Heart left ventricle (tissue), 13 donors: ENCODE measurements around the gene RUNDC3A.

ENCODE experiments used
- POLR2A ChIP-seq, 2 donors: fragments of 450-650 bp; IDR thresholded peaks; one replicate each; pipeline ENCODE4 v1.6.1; 2017; ENCODE audit warnings: antibody characterized with exemption in 2 of 2, mild to moderate bottlenecking in 2 of 2, moderate library complexity in 2 of 2
- TF ChIP-seq, protein P1 (sequence below), 12 donors: fragments of 200-600 bp; sonication (generic) in 4 of 12; IDR thresholded peaks; one replicate each; pipeline versions ENCODE4 v1.5.0 to v1.8.0; 2018 to 2022; ENCODE audit warnings: antibody characterized with exemption in 12 of 12, mild to moderate bottlenecking in 5 of 12
- donor health status: ischemic (EF 13 %, LVEDD 7.1; RV severe dilation, severe dysfunction).
- donor health status: DM: no; HTN: yes; CAD: no.
- donor health status: DM: no; HTN: no; CAD: no.
- donor health status: ischemic (EF 25% LVEDD 6.9; RV normal size, moderate dysfunction).
- donor health status: ischemic (EF 25% LVEDD 5.7; RV mildly dilated, moderate dysfunction).
- donor health status: ischemic (EF 35%, LVEDD 5.7; RV mildly dilated, moderate dysfunction).
- donor health status: nonischemic (EF 11% LVEDD 7.7; RV severe dilation, severe dysfunction).
- donor health status: DM: yes; HTN: yes; CAD: no.
- donor health status: PGD.
- donor health status: ischemic (EF 29% LVEDD 5.4; RV normal size, mild dysfunction).
- donor health status: nonischemic (EF 23%, LVEDD 6.1; RV moderate dilation, normal function).

DNA sequence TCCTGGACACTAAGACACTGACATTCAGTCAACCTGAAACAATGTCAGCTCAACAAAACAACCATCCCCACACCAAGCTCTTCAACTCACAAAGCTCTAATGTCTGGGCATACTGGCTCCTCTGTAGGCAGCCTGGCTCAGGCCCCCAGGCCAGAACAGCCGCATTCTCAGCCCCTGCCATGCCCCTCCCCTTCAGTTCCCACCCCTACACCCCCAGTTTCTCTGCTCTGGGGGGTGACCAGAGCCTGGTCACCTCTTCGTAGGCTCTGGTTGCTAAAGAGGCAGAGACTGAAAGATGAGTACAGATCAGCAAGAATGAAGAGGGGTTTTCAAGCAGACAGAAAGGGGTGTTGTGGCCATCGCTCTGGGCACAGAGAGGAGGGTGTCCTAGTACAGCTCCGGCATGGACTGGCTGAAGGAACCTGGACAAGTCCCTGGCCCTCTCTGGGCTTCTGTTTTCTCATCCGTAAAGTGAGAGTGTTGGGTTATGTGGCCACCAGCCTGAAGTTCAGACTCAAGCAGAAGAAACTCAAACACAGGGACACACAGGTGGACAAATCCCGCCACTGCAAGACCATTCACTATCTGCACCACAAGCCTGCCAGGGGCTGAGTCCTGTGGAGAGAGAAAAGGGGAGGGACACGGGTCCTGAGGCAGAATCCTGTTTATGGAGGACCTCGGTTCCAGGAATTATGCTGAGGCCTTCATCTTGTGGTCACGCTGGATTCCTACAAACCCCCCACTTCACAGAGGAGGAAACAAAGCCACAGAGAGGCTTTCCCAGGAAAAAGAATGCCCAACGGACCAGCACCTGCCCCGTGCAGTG, 39.5 kb upstream of the RUNDC3A start:
- TF ChIP-seq, protein P1, sequence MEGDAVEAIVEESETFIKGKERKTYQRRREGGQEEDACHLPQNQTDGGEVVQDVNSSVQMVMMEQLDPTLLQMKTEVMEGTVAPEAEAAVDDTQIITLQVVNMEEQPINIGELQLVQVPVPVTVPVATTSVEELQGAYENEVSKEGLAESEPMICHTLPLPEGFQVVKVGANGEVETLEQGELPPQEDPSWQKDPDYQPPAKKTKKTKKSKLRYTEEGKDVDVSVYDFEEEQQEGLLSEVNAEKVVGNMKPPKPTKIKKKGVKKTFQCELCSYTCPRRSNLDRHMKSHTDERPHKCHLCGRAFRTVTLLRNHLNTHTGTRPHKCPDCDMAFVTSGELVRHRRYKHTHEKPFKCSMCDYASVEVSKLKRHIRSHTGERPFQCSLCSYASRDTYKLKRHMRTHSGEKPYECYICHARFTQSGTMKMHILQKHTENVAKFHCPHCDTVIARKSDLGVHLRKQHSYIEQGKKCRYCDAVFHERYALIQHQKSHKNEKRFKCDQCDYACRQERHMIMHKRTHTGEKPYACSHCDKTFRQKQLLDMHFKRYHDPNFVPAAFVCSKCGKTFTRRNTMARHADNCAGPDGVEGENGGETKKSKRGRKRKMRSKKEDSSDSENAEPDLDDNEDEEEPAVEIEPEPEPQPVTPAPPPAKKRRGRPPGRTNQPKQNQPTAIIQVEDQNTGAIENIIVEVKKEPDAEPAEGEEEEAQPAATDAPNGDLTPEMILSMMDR (IDR thresholded peaks at IDR 0.05) = no peak
- no peak for TF ChIP-seq POLR2A (IDR thresholded peaks at IDR 0.05)
